ENCODE results near the gene HSF2. TPM values are rescaled to one million over a fixed set of nuclear protein-coding genes. Genes with fewer than 3 reads are reported as not detected.

Gene HSF2
- total and polyA plus RNA-seq, 8 donors = 11.0 to 45.9 (median 38.0) TPM

GRCh38 chr6:122389704-122390372, 9.6 kb upstream of the HSF2 start:
- intact Hi-C loops (cut with DNase I) = no loop called here
- H3K27ac ChIP-seq = no peak overlapping the region
- no peaks in the 10 kb centered on the region for H3K4me1 ChIP-seq
- no peak for ATAC-seq
- no peaks in the 10 kb centered on the region for H3K27me3 ChIP-seq
- DNase-seq = peak in 2 of 4 donors; percentile 20 to 59
- H3K4me3 ChIP-seq = no peak overlapping the region
- no peaks in the 10 kb centered on the region for H3K36me3 ChIP-seq
- TF ChIP-seq CTCF (IDR thresholded peaks at IDR 0.05) = no peak
- H3K9me3 ChIP-seq = no peaks in the 10 kb centered on the region

- Histone ChIP-seq H3K27me3 (no peaks in the 10 kb centered on the region), H3K36me3 (no peaks in the 10 kb centered on the region), H3K4me3 (no peak overlapping the region), H3K27ac (no peak overlapping the region), H3K9me3 (no peaks in the 10 kb centered on the region), H3K4me1 (no peaks in the 10 kb centered on the region)
- intact Hi-C loops (cut with DNase I) = no loop called here
- ATAC-seq = no peak
- TF ChIP-seq CTCF (IDR thresholded peaks at IDR 0.05) = no peak
- DNase-seq = no peak
Measured at GRCh38 chr6:122392564-122393350, 6.7 kb upstream of the HSF2 start.

GRCh38 chr6:122393351-122393896, 6.0 kb upstream of the HSF2 start:
- Histone ChIP-seq H3K4me3 (no peak overlapping the region), H3K27me3 (no peaks in the 10 kb centered on the region), H3K9me3 (no peaks in the 10 kb centered on the region), H3K27ac (no peak overlapping the region), H3K36me3 (no peaks in the 10 kb centered on the region), H3K4me1 (no peaks in the 10 kb centered on the region)
- intact Hi-C loops (cut with DNase I) = no loop called here
- ATAC-seq (no peak), DNase-seq (peak in 1 of 4 donors; percentile 20)
- no peak for TF ChIP-seq CTCF (IDR thresholded peaks at IDR 0.05)

GRCh38 chr6:122394016-122394415, 5.4 kb upstream of the HSF2 start:
- no peak for TF ChIP-seq CTCF (IDR thresholded peaks at IDR 0.05)
- intact Hi-C loops (cut with DNase I) = no loop called here
- no peaks in the 10 kb centered on the region for H3K9me3 ChIP-seq

GRCh38 chr6:122399055-122399347, 451 bp upstream of the HSF2 start:
- intact Hi-C loops (cut with DNase I) = no loop called here
- Histone ChIP-seq H3K9me3 (no peaks in the 10 kb centered on the region), H3K4me1 (peaks cover 4 to 18% of the 10 kb centered on the region in 2 donors), H3K4me3 (peak overlapping the region in 1 of 2 donors; percentile 69), H3K27me3 (no peaks in the 10 kb centered on the region), H3K36me3 (no peaks in the 10 kb centered on the region), H3K27ac (peak overlapping the region; percentile 14 to 60)
- TF ChIP-seq CTCF (IDR thresholded peaks at IDR 0.05) = no peak
- ATAC-seq (no peak), DNase-seq (no peak)

More at GRCh38 chr6:122394016-122394415, 5.4 kb upstream of the HSF2 start:
- no peak for DNase-seq
- Histone ChIP-seq H3K4me1 (peaks cover 2 to 3% of the 10 kb centered on the region in 2 donors), H3K4me3 (no peak overlapping the region), H3K27ac (no peak overlapping the region), H3K36me3 (no peaks in the 10 kb centered on the region), H3K27me3 (no peaks in the 10 kb centered on the region)
- ATAC-seq = no peak
